ENCODE results near the gene ERBIN. TPM values are rescaled to one million over a fixed set of nuclear protein-coding genes. Genes with fewer than 3 reads are reported as not detected.

The ERBIN gene
- total and polyA plus RNA-seq, 2 of the 8 experiments (the other 6 are each of a cell fraction or from before 2014, with no cell fraction given) = 7.7 to 33.2 TPM

DNA sequence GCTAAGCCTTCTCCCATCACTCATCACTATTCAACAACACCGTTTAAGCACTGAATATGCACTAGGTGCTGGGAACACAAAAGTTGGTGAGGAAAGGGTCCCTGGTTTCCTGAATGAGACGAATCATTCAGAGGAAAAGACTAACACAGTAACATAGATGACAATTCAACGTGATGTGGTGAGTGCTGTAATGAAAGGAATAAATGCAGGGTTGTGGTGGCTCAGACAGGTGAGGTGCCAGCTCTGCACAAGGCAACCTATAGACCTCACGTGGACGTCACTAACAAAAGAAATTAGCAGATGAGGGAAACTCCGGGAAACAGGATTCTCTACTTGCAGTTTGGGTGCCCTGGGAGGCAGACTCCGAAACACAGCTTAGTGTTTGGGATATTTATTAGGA is 40.0 kb upstream of the ERBIN start (continued):
- TF ChIP-seq, protein P1, sequence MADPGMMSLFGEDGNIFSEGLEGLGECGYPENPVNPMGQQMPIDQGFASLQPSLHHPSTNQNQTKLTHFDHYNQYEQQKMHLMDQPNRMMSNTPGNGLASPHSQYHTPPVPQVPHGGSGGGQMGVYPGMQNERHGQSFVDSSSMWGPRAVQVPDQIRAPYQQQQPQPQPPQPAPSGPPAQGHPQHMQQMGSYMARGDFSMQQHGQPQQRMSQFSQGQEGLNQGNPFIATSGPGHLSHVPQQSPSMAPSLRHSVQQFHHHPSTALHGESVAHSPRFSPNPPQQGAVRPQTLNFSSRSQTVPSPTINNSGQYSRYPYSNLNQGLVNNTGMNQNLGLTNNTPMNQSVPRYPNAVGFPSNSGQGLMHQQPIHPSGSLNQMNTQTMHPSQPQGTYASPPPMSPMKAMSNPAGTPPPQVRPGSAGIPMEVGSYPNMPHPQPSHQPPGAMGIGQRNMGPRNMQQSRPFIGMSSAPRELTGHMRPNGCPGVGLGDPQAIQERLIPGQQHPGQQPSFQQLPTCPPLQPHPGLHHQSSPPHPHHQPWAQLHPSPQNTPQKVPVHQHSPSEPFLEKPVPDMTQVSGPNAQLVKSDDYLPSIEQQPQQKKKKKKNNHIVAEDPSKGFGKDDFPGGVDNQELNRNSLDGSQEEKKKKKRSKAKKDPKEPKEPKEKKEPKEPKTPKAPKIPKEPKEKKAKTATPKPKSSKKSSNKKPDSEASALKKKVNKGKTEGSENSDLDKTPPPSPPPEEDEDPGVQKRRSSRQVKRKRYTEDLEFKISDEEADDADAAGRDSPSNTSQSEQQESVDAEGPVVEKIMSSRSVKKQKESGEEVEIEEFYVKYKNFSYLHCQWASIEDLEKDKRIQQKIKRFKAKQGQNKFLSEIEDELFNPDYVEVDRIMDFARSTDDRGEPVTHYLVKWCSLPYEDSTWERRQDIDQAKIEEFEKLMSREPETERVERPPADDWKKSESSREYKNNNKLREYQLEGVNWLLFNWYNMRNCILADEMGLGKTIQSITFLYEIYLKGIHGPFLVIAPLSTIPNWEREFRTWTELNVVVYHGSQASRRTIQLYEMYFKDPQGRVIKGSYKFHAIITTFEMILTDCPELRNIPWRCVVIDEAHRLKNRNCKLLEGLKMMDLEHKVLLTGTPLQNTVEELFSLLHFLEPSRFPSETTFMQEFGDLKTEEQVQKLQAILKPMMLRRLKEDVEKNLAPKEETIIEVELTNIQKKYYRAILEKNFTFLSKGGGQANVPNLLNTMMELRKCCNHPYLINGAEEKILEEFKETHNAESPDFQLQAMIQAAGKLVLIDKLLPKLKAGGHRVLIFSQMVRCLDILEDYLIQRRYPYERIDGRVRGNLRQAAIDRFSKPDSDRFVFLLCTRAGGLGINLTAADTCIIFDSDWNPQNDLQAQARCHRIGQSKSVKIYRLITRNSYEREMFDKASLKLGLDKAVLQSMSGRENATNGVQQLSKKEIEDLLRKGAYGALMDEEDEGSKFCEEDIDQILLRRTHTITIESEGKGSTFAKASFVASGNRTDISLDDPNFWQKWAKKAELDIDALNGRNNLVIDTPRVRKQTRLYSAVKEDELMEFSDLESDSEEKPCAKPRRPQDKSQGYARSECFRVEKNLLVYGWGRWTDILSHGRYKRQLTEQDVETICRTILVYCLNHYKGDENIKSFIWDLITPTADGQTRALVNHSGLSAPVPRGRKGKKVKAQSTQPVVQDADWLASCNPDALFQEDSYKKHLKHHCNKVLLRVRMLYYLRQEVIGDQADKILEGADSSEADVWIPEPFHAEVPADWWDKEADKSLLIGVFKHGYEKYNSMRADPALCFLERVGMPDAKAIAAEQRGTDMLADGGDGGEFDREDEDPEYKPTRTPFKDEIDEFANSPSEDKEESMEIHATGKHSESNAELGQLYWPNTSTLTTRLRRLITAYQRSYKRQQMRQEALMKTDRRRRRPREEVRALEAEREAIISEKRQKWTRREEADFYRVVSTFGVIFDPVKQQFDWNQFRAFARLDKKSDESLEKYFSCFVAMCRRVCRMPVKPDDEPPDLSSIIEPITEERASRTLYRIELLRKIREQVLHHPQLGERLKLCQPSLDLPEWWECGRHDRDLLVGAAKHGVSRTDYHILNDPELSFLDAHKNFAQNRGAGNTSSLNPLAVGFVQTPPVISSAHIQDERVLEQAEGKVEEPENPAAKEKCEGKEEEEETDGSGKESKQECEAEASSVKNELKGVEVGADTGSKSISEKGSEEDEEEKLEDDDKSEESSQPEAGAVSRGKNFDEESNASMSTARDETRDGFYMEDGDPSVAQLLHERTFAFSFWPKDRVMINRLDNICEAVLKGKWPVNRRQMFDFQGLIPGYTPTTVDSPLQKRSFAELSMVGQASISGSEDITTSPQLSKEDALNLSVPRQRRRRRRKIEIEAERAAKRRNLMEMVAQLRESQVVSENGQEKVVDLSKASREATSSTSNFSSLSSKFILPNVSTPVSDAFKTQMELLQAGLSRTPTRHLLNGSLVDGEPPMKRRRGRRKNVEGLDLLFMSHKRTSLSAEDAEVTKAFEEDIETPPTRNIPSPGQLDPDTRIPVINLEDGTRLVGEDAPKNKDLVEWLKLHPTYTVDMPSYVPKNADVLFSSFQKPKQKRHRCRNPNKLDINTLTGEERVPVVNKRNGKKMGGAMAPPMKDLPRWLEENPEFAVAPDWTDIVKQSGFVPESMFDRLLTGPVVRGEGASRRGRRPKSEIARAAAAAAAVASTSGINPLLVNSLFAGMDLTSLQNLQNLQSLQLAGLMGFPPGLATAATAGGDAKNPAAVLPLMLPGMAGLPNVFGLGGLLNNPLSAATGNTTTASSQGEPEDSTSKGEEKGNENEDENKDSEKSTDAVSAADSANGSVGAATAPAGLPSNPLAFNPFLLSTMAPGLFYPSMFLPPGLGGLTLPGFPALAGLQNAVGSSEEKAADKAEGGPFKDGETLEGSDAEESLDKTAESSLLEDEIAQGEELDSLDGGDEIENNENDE (IDR thresholded peaks at IDR 0.05; ENCODE audit: insufficient replicate concordance, low read length) = no peak
- no peak for TF ChIP-seq PHF8 (conservative IDR thresholded peaks at IDR 0.05; ENCODE audit: low read depth, low read length)
- TF ChIP-seq, protein P2, sequence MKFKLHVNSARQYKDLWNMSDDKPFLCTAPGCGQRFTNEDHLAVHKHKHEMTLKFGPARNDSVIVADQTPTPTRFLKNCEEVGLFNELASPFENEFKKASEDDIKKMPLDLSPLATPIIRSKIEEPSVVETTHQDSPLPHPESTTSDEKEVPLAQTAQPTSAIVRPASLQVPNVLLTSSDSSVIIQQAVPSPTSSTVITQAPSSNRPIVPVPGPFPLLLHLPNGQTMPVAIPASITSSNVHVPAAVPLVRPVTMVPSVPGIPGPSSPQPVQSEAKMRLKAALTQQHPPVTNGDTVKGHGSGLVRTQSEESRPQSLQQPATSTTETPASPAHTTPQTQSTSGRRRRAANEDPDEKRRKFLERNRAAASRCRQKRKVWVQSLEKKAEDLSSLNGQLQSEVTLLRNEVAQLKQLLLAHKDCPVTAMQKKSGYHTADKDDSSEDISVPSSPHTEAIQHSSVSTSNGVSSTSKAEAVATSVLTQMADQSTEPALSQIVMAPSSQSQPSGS (IDR thresholded peaks at IDR 0.05; ENCODE audit: low read length) = no peak
- TF ChIP-seq SP1 (IDR thresholded peaks at IDR 0.05; ENCODE audit: low read depth, low read length) = no peak
- TF ChIP-seq RAD21 (IDR thresholded peaks at IDR 0.05 in 1 of 2, conservative IDR thresholded peaks at IDR 0.05 in 1 of 2; ENCODE audit: low read depth in 2 of 2, low read length in 2 of 2) = no peak
- no peak for TF ChIP-seq FOSL1 (IDR thresholded peaks at IDR 0.05; ENCODE audit: insufficient read depth, low read depth, low read length)
- no peak for TF ChIP-seq HDAC2 (IDR thresholded peaks at IDR 0.05; ENCODE audit: borderline replicate concordance in 1 of 2, low read depth in 2 of 2, low read length in 2 of 2)
- TF ChIP-seq ASH2L (IDR thresholded peaks at IDR 0.05; ENCODE audit: low read length) = no peak
- TF ChIP-seq RXRA (IDR thresholded peaks at IDR 0.05; ENCODE audit: insufficient read depth, low read depth, low read length) = no peak
